GM21619 (cell line): ENCODE results near the gene TMPRSS11A.

Source experiments
- ATAC-seq: cut with Tn5 transposase; IDR thresholded peaks from one replicate; pipeline ENCODE4 v1.9.1; 2021; ENCODE audit not compliant: unreplicated experiment

Gene TMPRSS11A

DNA sequence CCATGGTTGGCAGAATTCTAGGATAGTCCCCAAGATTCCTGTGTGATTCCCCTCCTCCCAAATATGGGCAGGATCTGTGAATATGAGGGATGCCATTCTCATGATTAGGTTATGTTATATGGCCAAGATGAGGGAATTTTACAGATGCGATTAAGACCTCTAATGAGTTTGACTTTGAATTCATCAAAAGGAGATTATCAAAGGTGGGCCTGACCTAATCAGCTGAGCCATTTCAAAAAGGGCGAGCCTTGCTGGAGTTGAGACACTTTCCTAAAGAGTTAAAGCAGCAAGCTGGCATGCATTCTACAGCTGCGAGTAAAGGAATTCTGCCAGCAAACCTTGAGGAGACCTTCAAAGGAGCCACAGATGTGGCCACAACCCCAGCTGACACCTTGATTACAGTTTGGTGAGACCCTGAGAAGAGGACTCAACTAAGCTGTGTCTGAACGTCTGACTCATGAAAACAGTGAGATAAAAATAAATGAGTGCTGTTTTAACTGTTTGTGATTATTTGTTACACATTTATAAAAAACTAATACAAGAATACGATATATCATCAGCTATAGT is 47.8 kb downstream of the TMPRSS11A start:
- ATAC-seq: no peak

DNA sequence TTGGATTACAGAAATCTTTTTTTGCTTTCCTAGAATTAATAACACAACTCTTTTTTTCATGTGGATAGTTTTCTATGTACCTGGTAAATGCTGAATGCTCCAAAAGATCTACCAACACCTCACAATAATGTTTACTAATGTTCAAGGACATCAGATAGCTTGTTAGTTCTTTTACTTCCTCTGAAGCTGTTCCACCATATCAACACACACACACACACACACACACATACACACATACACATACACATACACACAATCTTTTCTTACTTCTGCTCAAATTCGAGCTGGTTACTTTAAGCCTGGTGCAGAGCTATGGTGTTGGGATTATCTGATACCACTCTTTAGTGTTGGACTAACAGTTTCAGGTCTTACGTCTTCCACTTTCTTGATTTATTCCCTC is 51.2 kb downstream of the TMPRSS11A start:
- no peak for ATAC-seq

DNA sequence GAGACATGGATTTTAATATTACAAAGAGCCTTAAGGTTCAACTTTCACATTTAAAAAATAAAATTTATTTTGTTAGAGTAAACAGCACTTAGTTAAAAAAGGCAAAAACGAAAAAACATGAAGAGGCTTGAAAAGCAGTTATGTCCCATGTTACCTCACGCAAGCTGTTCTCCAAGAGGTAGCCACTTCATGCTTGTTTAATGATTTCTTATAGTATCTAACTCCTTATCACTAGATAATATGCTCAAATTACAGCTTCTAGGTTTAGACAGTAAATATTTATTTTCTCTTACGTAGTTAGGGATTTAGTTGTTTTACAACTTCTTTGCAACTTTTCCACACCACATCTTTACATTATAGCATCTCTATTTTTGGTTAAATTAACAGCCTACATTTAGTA is 51.7 kb downstream of the TMPRSS11A start:
- ATAC-seq: no peak

DNA sequence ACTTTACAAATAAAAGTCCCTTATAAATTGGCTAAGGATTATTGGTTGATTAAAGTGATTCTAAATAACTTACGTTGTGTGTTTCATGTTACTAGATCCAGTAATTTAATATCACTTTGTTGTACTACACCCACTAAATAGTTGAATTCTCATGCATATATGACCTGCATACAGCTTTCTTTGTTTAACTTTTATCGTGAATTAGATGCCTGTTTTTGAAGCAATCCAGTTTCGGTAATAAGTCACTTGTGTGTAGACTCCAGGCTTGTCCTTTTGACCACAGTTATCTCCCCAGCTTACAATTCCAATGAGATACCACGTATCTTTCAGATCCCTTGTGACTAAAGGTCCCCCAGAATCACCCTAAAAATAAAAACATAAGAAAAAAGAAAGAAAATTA is 52.2 kb downstream of the TMPRSS11A start:
- ATAC-seq: no peak

DNA sequence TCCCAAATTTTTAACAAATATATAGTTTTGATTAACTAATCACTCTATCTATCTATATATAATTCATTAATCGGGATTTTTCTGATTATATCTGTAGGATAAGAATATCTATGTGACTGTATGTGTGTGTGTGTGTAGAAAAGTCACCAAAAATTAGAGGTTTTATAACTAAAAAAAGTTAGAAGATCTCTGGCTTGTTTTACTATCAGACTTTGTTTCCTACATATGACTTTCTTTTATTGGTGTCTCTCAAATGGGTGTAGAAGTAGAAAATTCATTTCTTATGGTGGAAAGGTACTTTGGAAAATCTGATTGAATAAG is 52.7 kb downstream of the TMPRSS11A start:
- no peak for ATAC-seq

DNA sequence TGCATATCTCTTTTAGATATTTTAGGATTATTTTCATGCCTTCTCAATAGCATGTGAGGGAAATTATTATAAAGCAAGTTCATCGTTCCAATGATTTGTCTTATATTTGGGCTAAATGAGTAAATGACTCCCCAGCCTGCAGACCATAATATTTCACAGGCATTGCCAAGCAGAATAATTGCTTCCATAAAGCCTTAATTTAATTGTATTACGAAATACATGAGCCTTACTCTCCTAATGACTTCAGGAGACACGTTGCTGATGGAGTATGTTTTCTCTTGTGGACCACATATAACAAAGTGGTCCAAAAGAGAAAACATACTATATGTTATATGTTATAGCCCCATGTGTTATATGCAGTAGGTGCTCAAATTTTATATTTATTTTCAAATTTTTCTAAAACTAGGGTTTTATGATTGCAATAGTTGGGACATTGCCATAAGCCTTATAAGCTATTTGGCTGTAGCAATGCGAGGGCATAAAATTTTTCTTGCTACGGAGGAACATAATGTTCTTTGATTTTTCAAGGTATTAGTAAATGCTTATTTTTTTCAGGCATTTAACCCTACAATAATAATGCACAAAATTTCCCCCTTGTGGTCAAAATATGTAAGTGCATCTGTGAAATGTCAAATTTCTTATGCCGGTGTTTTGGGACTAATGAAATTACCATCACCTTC is 53.2 kb downstream of the TMPRSS11A start:
- no peak for ATAC-seq

DNA sequence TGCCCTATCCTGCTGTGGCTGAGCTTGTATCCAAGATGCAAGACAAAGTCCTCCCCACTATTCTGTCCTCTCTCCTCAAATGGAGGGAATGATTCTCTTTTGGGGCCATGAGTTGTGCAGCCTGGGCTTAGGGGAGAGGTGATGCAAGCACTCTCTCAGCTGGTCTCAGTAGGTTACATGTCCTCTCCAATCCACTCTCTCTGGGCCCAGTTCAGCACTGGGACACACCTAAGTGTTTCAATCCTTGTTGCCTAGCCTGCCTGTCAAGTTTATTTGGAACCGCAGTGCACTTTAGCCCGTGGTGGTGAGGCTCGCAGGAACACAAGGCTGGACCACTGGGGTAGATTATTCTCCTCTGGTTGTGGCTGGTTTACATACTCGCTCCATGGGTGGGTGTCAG is 55.6 kb downstream of the TMPRSS11A start:
- ATAC-seq: no peak

DNA sequence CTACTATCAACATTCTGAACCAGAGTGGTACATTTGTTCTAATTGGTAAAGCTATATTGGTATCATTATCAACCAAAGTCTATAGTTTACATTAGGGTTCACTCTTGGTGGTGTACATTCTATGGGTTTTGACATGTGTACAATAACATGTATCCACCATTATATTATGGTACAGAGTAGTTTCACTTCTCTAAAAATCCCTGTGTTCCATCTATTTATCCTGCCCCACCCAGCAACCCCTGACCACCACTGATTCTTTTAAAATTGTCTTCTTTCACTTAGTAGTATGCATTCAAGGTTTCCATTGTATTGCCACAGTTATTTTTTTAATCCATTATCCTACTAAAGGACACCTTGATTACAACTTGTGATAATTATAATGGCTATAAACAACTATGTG is 64.2 kb downstream of the TMPRSS11A start:
- no peak for ATAC-seq

DNA sequence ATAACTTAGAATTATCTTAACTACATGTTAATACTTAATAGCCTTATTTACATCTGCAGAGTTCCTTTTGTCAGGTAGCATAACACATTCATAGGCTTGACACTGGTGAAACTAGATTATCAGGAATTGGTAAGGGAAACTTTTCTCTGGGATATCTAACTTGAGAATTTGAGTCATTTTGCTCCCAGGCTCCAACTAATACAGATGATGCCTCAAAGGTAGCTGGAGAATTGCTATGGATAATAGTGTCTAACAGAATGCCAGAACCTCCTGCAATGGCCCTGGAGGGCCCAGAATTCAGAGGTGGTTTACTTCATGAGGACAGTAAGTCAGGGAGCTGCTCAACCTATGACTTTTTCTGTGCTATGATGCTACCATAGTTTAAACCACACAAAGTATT is 65.6 kb downstream of the TMPRSS11A start:
- ATAC-seq: no peak

DNA sequence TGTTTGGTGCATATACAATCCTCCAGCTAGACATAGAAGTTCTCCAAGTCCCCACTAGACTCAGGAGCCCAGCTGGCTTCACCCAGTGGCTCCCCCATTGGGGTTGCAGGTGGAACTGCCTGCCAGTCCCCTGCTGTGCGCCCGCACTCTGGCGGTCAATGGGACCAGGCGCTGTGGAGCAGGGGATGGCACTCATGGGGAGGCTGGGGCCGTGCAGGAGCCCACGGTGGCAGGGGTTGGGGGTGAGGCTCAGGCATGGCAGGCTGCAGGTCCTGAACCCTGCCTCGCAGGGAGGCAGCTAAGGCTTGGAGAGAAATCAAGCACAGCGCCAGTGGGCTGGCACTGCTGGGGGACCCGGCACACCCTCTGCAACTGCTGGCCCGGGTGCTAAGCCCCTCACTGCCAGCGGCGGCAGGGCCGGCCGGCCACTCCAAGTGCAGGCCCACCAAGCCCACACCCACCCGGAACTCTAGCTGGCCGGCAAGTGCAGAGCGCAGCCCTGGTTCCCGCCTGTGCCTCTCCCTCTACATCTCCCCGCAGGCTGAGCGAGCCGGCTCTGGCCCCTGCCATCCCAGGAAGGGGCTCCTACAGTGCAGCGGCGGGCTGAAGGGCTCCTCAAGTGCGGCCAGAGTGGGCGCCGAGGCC is 66.8 kb downstream of the TMPRSS11A start:
- ATAC-seq: no peak

DNA sequence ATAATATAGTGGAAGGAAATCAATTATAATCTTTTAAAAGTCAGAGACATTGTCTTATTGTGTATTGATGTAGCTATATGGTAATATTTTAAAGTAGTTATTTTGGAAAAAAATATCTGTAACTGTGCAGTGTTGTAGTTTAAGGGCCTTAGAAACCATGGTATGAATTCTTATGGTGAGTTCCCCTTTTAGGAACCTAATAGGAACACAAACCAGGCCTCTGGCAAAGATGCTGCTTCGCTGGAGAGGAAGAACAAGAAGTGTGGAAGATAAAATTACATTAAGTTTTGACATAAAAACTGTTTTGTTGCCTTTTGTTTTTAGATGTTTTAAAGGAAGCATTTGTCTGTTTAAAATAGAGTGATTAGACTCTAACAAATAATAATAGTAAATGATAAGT is 68.6 kb downstream of the TMPRSS11A start:
- ATAC-seq: no peak

DNA sequence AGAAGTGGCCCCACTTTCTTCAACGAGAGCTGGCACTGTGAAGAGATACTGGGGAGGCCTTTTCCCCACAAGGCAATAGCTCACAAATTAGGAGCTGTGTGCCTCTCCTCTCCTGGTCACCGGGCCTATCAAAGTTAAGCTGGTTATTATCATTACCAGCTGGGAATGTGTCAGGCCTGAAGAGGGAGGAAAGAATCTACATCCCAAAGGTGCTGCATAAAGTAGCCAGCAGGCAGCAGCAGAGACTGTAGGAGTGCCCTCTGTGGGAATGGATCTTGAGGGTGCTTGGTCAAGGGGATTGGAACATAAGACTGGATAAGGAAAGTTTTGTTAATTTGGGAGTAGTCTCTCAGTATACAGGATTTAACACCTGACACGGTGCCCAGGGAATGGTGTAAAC is 70.4 kb downstream of the TMPRSS11A start:
- no peak for ATAC-seq

DNA sequence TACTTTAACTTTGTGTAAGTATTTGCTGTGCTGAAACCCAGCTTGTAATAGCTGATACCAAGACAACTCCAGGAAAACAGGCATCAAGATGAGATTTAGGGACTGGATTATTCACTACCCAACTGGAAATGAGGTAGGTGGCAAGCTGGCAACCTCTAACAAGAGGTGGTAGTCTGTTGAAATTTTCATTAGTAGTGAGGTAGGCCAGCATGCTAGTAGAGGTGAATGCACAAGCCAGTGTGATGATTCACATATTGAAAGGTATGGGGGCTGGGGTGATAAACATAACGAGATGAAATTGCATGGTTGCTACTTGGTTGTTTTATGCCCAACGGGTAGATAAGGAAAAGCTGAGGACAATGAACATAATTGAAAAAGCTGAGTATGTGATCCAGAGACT is 71.0 kb downstream of the TMPRSS11A start:
- no peak for ATAC-seq

DNA sequence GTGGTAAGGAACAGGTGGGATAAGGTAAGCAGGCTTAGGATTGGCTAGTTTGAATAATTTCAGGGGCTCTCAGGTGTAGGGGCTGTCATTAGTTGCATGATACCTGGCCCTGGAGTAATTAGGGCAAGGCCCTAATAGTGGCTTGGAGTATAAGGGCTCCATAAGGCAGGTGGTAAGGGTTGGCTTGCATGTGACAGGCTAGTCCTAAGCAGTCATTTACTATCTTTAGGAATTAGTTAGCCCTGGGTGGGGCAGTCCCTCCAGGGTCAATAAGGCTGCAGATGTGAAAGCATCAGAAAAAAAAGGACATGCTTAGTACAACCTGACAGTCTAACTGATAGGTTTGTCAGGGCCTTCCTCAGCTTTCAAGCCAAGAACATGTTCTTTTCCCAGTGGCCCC is 71.6 kb downstream of the TMPRSS11A start:
- ATAC-seq: peak; percentile 63

DNA sequence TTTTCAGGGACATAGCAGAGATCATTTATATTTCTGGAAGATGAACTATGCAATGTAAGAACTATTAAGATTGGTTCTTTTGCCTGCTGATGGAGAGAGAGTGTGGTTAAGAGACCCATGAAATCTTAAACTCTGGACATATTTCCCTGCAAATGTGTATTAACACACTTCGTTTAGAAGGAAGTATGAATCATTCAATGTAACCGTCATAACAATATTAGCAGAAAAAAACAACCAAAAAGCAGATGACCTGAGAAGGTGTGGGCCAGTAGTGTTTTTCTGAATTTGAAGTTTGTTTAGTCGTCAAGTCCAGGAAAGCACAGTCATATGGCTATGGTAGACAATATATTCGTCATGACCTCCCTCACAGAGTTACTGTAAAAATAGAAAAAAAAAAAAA is 77.0 kb downstream of the TMPRSS11A start:
- ATAC-seq: no peak

DNA sequence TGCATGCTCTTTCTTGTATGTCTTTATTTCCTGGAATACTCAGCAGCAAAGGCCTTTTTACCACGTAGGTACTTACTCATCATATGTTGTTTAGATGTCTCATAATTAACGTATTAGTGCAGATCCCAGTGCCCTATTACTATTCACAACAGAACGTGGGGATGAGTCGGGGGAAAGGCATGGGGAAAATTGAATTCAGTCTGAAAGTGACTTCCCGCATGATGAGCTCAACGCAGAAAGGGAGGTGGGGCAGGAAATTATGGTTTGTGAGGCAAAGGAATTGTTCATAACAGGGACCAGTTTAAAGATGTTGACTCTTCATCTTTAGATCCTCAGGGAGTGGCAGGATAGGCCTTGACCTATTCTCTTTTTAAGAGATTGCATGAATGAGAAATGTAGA is 77.5 kb downstream of the TMPRSS11A start:
- no peak for ATAC-seq

DNA sequence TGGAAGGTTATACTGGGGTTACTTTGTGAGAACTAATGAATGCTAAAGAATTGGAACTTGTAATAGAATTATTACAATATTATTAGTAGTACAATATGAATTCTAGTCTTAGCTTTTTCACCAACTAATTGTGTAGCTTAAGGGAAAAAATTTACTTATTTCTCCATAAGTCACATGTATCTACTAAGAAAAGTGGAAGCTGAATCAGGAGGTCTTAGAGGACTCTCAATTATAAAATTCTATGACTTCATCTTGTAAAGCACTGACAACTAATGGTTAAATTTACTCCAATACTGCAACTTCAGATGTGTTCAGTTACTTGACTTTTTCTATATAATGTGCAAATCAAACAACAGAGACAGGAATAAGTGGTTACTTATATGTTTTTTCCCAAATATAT is 78.6 kb downstream of the TMPRSS11A start:
- ATAC-seq: no peak

DNA sequence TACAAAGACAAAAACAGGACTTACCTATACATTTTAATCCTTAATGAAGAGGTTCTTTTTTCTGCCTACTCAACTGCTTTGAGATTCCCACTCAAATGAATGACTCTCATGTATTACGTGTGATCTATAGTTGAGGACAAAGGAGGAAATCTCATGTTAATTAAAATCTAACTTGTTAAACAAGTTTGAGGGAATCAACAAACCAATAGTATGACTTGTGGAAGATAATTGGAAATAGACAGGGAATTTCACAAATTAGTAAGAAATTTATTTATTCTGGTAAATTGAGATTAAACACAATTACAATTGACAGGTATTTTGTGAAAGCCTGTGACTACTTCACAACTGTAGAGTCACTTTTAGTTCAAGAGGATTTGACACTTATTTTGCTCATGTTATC is 79.4 kb downstream of the TMPRSS11A start, which contains the start of gene TMPRSS11D:
Gene TMPRSS11D (minus strand): TSS at position 101 of the 400 bp plus-strand sequence. CDS start 69 bp downstream, at position 32.
- ATAC-seq: no peak

DNA sequence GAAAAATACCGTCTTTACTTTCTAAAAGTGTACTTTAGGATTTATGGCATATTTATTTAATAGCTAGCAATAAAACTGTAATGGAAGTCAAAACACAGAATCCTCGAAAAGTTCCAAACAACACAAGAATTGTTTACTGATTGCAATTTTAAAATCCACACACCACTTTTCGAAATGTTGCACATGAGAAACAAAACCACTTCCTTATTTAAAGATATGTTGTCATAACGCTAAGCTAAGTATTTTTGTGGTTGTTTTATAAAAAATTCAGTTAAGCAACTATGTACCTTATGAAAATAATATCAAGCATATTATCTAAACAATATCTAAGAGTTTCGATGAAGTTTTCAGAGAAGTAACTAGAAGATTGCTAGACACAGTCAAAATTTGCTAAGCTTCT is 79.8 kb downstream of the TMPRSS11A start:
- ATAC-seq: no peak

DNA sequence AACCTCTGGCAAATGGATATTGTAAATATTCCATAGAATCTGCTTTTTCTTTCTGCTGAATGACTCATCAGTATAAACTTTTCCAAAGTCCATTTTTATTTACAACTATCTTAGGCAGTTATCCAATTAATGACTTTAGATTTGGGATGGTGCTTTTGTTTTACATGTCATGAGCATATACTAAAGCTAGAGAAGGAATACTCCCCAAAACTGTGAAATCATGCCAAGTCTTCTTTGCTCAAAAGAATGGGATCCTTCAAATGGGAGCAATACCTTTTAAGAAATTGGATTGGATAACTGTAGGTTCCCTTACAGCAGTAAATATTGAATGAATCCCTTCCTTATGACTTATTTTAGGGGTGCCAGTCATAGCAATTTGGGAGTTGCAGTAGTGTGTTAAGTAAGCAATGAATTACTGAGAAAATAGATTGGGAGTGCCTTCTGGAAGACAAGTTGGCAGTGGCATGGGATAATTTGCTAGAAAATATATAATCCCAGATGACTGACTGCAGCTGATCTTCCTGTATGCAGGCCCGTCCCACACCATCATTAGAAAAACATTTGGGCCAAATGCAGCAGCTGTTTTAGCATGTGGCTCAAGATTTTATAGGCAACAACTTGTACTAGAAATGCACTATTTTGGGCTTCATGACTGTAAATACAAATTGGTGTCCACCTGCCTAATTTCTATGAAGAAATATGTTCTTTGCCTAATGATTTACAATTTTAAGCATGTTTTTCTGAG is 82.3 kb downstream of the TMPRSS11A start:
- no peak for ATAC-seq

DNA sequence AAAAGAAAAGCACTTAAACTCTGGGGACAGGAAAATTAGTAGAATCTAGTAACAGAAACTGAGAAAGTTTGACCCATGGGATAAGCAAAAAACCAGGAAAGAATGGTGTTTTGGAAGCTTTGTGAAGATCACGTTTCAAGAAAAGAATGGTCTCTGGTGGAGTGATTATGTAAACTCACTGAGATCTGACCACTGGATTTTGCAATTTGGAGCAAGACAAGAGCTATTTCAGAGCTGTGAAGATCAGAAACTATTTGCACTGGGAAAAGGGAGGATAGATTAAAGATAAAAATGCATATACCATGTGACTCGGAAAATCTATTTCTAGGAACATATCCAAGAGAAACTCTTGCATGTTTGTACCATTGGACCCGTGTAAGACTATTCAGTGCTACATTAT is 83.8 kb downstream of the TMPRSS11A start:
- no peak for ATAC-seq

DNA sequence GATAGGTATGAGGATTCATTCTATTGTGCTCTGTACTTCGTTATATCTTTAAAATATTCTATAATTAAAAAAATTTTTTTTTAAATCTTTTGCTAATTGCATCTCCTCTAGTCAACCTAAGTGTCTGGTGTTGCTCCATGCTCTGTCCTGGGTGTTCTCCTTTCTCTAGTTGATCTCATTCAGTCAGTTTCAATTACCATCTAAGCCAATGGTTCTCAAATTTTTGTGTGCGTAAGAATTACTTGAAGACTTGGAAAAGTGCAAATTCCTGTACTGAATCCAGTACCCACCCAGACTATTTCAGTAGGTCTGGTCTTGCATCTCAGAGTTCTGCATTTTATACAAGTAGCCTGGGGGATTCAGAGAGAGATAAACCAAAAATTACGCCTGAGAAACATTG is 86.2 kb downstream of the TMPRSS11A start:
- no peak for ATAC-seq
